ENCODE data around the gene ALDH2.
A peak's percentile ranks its signal among the peaks of the same experiment; 100 is the strongest.
"Not testable (repeated sequence)": the region's sequence is repeated elsewhere in the genome, so short reads cannot be mapped to it uniquely, and the experiment has no call there.

Gene ALDH2

GRCh38 chr12:111791507-111791906 is 24.8 kb downstream of the ALDH2 start:
- DNase-seq: no peak

GRCh38 chr12:111792155-111792855 is 25.6 kb downstream of the ALDH2 start:
- no peak for DNase-seq

GRCh38 chr12:111792856-111793235 is 26.1 kb downstream of the ALDH2 start:
- no peak for DNase-seq

- no peak for DNase-seq
Measured at GRCh38 chr12:111798182-111798581, 31.4 kb downstream of the ALDH2 start.

GRCh38 chr12:111799758-111800157 is 33.0 kb downstream of the ALDH2 start:
- DNase-seq: no peak

GRCh38 chr12:111803038-111803626 is 36.4 kb downstream of the ALDH2 start:
- no peak for DNase-seq

GRCh38 chr12:111803851-111804250 is 37.1 kb downstream of the ALDH2 start:
- DNase-seq: no peak

GRCh38 chr12:111806304-111806703 is 39.6 kb downstream of the ALDH2 start:
- no peak for DNase-seq

GRCh38 chr12:111807232-111807631 is 40.5 kb downstream of the ALDH2 start:
- no peak for DNase-seq

GRCh38 chr12:111812881-111813741 is 46.4 kb downstream of the ALDH2 start:
- peak; percentile 76 for DNase-seq

GRCh38 chr12:111816065-111816615 is 49.4 kb downstream of the ALDH2 start:
- DNase-seq: no peak

- not testable (repeated sequence) for DNase-seq
Measured at GRCh38 chr12:111816898-111817297, 50.2 kb downstream of the ALDH2 start.

- DNase-seq: no peak
Measured at GRCh38 chr12:111818340-111818739, 51.6 kb downstream of the ALDH2 start.

- DNase-seq: no peak
Measured at GRCh38 chr12:111819191-111820158, 52.7 kb downstream of the ALDH2 start.

- not testable (repeated sequence) for DNase-seq
Measured at GRCh38 chr12:111820828-111821227, 54.1 kb downstream of the ALDH2 start.

- no peak for DNase-seq
Measured at GRCh38 chr12:111822886-111823285, 56.2 kb downstream of the ALDH2 start.

GRCh38 chr12:111823891-111824290 is 57.2 kb downstream of the ALDH2 start:
- no peak for DNase-seq

GRCh38 chr12:111824312-111824711 is 57.6 kb downstream of the ALDH2 start:
- DNase-seq: not testable (repeated sequence)

- no peak for DNase-seq
Measured at GRCh38 chr12:111825509-111825908, 58.8 kb downstream of the ALDH2 start.

GRCh38 chr12:111826316-111826715 is 59.6 kb downstream of the ALDH2 start:
- DNase-seq: no peak

GRCh38 chr12:111826992-111827391 is 60.3 kb downstream of the ALDH2 start:
- DNase-seq: no peak

- no peak for DNase-seq
Measured at GRCh38 chr12:111827907-111828306, 61.2 kb downstream of the ALDH2 start.
